HG02938 (cell line): ENCODE data around the gene PLAAT2.
A peak's percentile ranks its signal among the peaks of the same experiment; 100 is the strongest.
"Not testable (repeated sequence)": the region's sequence is repeated elsewhere in the genome, so short reads cannot be mapped to it uniquely, and the experiment has no call there.

ENCODE experiments used
- ATAC-seq: cut with Tn5 transposase; IDR thresholded peaks from one replicate; pipeline ENCODE4 v1.9.1; 2021; ENCODE audit warnings: mild to moderate bottlenecking, moderate library complexity; ENCODE audit not compliant: unreplicated experiment

PLAAT2 gene

DNA sequence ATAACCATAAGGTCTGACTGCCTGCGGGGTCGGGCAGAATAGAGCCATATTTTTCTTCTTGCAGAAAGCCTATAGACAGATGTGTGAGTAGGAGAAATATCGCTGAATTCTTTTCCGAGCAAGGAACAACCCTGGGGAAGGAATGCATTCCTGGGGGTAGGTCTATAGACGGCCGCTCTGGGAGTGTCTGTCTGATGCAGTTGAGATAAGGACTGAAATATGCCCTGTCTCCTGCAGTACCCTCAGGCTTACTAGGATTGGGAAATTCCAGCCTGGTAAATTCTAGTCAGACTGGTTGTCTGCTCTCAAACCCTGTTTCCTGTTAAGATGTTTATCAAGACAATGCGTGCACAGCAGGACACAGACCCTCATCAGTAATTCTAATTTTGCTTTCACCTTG lies 18.0 kb upstream of the PLAAT2 start:
- not testable (repeated sequence) for ATAC-seq

DNA sequence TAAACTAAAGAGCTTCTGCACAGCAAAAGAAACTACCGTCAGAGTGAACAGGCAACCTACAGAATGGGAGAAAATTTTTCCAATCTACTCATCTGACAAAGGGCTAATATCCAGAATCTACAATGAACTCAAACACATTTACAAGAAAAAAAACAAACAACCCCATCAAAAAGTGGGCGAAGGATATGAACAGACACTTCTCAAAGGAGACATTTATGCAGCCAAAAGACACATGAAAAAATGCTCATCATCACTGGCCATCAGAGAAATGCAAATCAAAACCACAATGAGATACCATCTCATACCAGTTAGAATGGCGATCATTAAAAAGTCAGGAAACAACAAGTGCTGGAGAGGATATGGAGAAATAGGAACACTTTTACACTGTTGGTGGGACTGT lies 15.7 kb upstream of the PLAAT2 start:
- not testable (repeated sequence) for ATAC-seq

DNA sequence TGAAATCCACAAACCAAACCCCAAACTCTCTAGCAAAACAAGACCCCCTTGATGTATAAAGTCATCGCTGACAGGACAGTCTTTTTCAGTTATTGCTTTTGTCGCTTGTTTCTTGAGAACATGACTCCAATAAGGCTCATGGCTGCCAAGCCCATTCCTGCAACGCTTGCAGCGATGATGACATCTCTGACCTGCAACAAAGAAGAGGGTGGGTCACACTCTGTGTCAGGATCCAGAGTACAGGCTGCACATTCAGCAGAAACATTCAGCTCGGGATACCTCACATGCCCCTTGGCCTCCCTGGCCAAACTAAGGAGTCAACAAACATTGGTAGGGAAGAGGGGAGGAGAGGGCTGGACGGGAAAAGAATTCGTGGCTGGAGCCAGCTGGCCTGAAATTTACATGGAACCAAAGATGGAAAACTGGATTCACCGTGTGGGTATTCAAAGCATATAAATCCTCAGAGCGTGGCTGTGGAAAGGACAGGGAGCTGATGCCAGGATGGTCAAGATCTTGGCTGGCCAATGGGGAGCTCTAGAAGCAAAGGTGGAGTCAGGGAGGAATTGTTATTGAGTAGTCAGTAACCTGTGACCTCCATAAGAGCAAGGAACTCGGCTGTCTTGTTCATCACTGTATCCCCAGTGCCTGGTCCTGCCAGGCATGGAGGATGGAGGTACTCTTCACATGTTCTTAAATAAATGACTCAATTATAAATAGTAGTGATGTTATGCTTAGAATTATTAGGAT lies 11.8 kb upstream of the PLAAT2 start:
- ATAC-seq: no peak

DNA sequence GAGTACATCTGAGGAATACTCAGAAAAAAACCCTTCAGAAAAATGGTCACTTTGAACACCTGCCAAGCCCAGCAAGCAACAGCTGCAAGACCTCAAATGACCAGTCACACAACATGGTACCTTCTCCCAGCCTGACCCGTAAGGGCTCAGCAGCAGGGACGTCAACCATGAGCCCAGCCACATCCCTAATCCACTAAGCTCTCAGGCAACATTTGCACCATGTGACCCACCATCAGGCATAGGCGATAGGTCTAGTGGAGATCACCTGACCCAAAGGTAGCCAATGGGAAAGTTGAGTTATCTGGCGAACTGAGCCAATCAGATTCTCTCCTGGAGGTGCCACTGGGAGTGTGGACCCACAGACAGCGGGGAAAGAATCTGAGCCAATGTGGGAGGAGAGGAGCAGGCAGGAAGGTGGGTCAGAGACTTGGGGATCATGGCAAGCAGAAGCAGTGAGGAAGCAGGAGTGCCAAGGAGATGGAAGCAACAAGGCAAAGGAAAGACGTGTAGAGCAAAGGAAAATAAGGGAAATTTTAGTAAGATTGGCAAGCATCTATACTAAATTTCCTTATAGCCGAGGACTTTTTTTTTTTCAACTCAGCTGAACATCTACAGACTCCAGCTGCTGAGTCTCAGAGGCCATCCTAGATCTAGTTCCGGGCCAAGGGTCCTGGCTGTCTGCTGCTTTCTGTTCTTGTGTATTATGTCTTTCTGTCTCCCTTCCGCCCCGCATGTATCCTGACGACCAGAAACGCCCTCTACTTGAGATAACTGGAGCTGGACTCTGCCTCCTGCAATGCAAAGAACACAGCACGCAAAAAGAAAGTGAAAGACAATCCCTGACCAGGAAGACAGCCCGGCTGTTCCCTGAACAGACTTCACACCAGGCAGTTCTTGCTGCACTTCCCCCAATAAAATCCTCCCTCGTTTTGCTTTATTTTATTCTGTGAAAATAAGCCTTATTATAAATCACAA lies 11.0 kb upstream of the PLAAT2 start:
- no peak for ATAC-seq

DNA sequence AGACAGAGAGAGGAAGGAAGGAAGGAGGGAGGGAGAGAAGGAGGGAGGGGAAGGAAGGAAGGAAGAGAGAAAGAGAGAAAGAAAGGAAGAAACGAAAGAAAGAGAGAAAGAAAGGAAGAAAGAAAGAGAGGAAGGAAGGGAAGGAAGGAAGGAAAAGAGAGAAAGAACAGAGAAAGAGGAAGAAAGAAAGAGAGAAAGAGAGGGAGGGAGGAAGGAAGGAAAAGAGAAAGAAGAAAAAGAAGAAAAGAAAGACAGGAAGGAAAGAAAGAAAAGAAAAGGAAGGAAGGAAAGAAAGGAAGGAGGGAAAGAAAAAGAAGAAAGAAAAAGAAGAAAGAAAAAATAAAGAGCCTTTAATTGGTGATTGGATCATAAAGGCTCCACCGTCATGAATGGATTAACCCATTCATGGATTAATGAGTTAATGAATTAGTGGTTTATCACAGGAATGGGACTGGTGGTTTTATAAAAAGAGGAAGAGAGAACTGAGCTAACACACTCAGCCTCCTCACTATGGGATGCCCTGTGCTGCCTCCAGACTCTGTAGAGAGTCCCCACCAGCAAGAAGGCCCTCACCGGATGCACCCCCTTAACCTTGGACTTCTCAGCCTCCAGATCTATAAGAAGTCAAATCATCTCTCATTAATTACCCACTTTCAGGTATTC lies 9.0 kb upstream of the PLAAT2 start:
- no peak for ATAC-seq

DNA sequence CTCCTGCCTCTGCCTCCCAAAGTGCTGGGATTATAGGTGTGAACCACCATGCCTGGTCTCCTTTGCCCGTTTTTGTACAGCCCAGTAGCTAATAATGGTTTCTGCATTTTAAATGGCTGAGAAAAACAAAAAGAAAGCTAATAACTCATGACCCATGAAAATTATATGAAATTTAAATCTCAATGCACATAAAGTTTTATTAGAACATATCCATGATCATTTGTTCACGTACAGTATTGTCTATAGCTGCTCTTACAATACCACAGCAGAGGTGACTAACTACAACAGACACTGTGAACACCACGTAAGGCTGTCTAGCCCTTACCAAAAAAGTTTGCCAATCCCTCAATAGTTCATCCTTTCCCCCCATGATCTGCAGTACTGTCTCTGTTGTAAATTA lies 6.4 kb upstream of the PLAAT2 start:
- ATAC-seq: no peak

DNA sequence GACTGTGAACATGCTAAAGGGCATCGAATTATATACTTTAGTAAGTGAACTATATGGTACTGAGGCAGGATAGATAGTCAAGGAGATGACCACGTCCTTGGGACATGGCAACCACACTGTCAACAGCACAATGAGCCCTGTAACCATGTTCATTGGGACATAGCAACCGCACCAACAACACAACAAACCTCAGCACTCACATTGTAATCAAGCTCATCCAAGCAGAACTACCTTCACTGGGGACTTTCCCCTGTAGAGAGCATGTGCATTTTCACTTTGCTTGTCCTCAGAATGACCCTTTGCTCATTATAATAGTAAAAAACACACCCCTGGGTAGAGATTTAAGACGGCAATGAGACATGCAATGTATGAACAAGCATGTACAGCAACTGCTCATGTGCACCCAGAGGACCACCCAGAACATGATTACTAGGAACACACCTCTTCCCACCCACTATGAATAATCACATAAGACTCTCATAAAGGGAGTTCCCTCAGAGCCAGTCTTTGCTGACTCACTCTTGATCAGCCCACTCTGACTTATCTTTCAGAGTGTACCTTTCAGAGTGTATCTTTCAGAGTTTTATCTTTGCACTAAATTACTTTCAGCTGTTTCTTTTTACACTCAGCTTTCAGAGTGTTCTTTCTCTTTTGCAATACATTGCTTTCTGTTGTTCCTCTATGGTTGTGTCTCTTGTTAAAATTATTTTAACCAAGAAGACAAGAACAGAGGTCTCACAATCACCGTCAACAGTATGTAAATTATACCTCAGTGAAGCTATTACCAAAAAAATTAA lies 4.1 kb upstream of the PLAAT2 start:
- ATAC-seq: peak; percentile 79

DNA sequence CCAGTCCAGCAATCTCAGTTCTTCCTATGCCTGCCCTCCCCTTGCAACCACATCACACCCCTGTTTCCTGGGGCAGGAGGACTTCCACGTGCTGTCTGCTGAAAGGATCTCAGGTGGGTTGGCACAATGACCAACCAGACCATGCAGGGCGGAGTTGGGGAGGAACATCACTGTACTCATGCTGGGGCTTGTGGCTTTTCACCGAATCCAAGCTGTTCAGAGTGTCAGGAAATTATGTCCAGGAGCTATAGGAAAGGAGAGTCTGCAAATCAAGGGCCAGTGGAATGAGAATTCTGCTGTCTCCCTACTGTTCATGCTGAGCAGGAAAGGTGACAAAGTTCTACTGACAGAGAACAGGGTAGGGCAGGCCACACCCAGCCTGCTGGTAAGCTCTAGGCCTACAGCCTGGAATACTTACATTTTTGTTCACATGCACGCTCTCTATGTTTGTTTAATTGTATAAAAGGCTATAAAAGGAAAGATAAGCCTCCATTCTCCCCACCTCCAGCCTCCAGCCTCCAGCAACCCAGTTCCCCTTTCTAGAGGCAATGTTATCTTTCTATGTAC lies 1.7 kb upstream of the PLAAT2 start:
- no peak for ATAC-seq

DNA sequence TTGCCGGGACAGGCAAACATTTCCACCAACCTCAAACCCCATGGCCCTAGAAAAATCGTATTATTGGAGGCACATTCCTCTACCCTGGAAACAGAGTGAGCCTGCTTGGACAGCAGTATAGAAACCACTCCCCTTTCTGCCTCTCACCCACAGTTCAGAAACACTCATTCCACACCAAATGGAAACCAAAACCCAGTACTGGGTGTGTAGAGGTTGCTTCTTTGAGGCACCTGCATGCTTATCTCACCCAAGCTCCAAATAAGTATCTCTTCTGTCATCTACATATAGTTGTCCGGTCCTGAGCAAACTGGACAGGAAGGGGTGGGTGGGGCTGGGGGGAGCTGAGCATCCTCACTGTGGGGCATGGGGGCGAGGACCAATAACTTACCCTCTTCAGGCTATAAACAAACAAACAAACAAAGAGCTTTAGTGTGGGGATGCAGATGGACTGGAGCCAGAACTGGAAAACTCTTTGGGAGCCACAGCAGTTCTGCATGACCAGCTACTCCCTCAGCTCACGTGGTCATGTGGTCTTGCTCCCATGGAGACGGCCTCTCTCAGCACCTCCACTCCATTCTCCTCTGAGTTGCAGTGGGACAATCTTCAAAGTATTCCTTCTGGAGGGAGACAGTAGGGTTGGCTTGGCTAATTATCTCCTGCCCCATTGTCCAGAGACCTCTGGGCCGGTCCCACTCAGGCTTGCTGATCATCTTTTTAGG lies 1.0 kb upstream of the PLAAT2 start:
- ATAC-seq: peak; percentile 66

DNA sequence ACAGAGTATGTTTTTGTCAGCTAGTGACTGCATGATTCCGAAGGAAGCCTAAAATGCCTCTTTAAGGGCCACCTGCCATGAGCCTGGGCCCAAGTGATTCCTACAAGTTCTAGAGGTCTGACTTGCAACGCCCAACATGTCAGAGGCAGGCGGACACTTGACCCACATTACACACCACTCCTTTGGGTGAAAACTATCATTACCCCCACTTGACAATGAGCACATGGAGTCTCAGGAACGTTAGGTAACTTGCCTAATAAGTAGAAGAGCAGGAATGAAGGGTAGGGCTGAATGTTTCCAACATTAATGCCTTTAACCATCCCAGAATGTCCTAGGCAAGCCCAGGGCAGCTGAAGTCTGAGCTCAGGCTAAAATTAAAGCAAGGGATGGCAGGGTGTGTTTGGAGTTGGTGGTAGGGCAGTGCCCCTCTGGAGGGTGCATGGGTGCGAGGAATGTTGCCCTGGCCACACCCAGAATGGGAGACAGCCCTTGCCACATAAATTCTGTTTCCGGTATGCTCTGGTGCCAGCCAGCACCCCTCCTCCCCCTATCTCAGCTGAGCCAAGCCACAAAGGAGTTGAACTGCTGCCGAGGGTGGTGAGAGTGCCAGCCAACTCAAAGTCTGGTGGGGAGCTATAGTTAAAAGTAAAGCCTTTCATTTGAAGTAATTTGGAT lies 2.5 kb downstream of the PLAAT2 start:
- no peak for ATAC-seq

DNA sequence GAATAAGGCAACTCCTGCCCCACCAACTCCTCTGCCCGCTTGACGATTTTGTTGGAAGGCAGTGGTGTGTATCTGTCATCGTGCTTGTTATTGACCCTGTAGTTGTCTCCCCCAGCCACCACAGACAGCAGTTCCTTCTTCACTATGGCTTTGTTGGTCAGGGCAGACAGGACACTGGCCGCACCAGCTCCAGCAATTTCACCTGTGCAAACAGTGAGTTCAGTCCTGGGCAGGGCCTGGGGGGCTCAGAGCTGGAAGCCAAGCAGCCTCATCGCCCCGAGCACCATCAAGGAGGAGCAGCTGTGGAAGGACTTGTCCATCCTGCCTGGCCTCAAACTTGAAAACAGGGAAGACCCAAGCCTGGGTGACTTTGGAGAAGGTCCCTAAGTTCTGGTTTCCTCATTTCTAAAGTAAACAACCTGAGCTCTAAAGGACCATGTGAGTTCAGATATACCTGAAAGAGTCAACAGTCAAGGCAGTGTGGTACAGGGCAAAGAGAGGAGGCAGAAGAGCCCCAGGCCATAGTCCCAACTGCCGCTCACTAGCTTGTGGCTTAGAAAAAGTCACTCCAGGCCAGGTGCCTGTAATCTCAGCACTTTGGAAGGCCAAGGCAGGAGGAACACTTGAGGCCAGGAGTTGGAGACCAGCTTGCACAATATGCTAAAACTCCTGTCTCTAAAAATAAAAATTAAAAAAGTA lies 4.6 kb downstream of the PLAAT2 start:
- no peak for ATAC-seq

DNA sequence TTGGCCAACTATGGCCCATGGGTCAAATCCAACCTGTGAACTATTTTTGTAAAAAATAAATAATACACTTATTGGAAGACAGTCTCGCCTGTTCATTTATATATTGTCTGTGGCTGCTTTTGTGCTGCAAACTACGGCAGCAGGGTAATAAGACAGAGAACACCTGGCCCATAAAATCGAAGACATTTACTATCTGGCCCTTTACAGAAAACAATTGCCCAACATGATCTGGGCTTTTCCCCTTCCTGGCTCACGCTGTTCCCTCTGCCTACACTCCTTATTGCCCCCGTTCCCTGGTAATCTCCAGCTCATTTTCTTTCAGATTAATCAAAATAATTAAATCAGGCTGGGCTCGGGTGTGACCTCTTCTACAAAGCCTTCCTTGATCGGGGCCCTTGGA lies 5.6 kb downstream of the PLAAT2 start:
- no peak for ATAC-seq

DNA sequence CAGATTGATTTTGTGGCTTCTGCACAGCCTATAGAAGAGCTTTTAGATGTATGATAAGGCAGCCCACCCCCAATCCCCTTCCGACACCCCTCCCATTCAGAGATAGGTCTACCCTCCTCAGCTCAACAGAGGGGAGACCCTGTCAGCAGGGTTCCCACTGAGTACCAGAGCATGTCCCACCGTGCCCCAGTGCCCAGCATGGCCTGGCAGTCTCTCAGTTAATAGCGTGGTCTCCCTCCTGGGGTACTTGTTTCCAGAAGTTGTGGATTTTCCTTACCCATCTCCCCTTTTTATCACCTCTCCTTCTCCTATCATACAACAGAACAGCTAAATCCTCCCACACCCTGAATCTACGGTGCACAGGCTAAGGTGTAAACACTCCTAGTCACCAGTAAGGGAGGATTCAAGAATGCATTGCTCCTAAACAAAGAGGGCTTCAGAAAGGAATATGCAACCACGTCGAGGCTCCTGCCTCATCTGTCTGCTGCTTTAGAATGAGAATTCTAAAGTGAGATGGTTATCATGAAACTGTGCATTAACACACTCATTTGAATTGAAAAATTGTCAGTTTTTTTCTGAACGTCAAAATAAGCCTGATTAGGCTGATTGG lies 6.7 kb downstream of the PLAAT2 start:
- no peak for ATAC-seq

DNA sequence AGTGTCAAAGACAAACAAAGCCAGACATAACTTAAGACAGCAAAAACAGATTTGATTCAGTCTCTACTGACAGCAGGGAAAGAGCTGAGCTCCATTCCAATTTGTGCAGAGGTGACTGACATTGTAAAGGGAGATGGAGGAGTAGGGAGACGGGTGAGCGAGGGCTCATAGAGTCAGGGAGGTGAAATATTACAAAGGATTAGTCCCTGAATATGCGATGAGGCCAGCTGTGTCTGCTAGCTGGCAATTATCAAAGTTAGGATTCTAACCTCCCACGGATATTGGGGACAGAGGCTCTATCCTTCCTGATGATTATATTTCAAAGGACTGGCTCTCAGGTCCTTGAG lies 8.3 kb downstream of the PLAAT2 start:
- no peak for ATAC-seq

DNA sequence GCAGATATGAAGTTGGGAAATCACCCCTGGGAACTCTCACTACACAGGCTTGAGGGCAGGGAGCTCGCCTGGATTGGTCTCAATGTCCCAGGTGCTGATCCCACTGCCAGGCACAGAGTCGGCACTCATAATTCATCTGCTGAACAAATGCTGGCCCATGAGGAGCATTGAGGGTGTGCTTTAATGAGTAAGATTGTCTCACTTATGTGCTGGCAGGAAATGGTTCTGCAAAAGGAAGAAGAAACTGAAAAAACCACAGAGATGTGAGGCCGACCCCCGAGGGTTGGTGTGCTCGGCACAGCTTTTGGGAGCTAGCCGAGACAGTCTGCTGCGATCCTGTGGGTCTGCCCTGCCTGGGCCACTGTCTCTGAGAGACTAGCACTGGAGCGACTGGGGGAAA lies 9.4 kb downstream of the PLAAT2 start:
- ATAC-seq: peak; percentile 51

DNA sequence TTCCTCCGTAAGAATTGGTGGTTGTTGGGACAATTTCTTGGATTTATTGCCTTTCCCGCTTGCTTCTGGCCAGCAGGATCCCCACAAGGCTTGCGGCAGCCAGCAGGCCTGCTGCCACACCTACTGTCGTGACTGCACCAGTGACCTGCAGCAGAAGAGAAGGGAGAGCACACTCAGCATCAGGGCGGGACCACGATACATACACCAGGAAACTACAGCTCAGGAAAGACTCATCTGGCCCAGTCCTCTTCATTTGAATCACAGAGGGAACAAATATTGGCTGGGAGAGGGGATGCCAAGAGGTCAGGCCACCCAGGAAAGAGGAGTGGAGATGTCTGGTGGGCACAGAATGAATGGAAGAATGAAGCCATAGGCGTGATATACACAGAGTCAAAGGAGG lies 10.3 kb downstream of the PLAAT2 start:
- no peak for ATAC-seq

DNA sequence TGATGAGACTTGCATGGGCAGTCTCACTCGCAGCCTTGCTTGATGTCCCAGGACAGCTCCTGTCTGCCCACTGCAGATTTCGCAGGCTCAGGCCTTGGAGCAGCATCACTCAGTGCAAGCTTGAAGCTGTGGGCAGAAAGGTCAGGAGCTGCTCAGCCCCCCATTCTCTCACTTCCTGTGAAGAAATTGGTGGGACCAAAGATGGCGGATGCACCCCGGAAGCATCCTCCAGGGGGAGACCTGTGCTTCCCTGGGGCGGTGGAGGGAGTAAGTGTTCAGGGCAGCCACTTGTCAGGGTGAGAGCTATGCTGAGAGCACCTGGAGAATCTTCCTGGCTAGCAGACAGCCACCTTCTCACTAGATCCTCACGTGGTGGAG lies 11.3 kb downstream of the PLAAT2 start:
- ATAC-seq: no peak
